Colonic mucosa (tissue), 4 donors: ENCODE data around the gene HS1BP3. TPM values are rescaled to one million over a fixed set of nuclear protein-coding genes. Genes with fewer than 3 reads are reported as not detected.

ENCODE experiments used
- DNase-seq: peaks from one replicate; pipeline ENCODE4 v3.0.0-alpha.2; 2020
- H3K27ac ChIP-seq: fragments of 200-600 bp; one replicate; pipeline ENCODE4 v1.8.0; 2021
- H3K27me3 ChIP-seq: fragments of 200-600 bp; one replicate; pipeline ENCODE4 v1.8.0; 2021
- H3K36me3 ChIP-seq: fragments of 200-600 bp; one replicate; pipeline ENCODE4 v1.8.0; 2021
- H3K4me1 ChIP-seq: fragments of 200-600 bp; one replicate; pipeline ENCODE4 v1.8.0; 2021; ENCODE audit warnings: mild to moderate bottlenecking
- H3K4me3 ChIP-seq: fragments of 200-600 bp; one replicate; pipeline ENCODE4 v1.8.0; 2021
- H3K9ac ChIP-seq, 2 donors: one replicate each; pipeline ENCODE4 v1.7.0; 2013; ENCODE audit warnings: control low read depth in 2 of 2, low read depth in 2 of 2, low read length in 2 of 2
- H3K9me3 ChIP-seq: fragments of 200-600 bp; one replicate; pipeline ENCODE4 v1.8.0; 2021
- CTCF ChIP-seq: fragments of 200-600 bp; IDR thresholded peaks from one replicate; pipeline ENCODE4 v1.8.0; 2022; ENCODE audit warnings: antibody characterized with exemption, mild to moderate bottlenecking
- intact Hi-C: fragments of 100-400 bp; cut with DNase I; formaldehyde crosslinking; loops from one replicate; pipeline ENCODE4 v1.14.1; 2022
- total RNA-seq, 2 donors: library from RNA; stranded (reverse); fragmentation: NEBNext Ultra II Directional in 1 of 2; extraction: Animal tissue kit (Norgen Biotek cat#: 25700) in 1 of 2; gene quantifications; one replicate each; pipeline ENCODE4 v1.2.1, GENCODE V29; 2021
- donor health status: healthy.
- donor health status: DM: no; HTN: no; CAD: no.
- donor health status: DM: no; HTN: no; CAD: no.

The HS1BP3 gene
- total RNA-seq, 2 donors from 2014 or later: 21.2 to 21.5 TPM

- intact Hi-C loops: no loop called here
- Histone ChIP-seq H3K36me3 (no peaks in the 10 kb centered on the region), H3K4me1 (peaks cover 10% of the 10 kb centered on the region), H3K4me3 (no peak overlapping the region), H3K9me3 (no peaks in the 10 kb centered on the region), H3K27me3 (no peaks in the 10 kb centered on the region), H3K27ac (no peak overlapping the region), H3K9ac (no peak overlapping the region)
- no peak for TF ChIP-seq CTCF
- no peak for DNase-seq
Measured at GRCh38 chr2:20652141-20652540, 1.2 kb upstream of the HS1BP3 start.

- no peaks in the 10 kb centered on the region for H3K9me3 ChIP-seq
- DNase-seq: no peak
- H3K27ac ChIP-seq: peak overlapping the region; percentile 78
- peaks cover 10% of the 10 kb centered on the region for H3K4me1 ChIP-seq
- H3K9ac ChIP-seq: peak overlapping the region; percentile 55 to 80
- no peaks in the 10 kb centered on the region for H3K27me3 ChIP-seq
- no peak for TF ChIP-seq CTCF
- no peaks in the 10 kb centered on the region for H3K36me3 ChIP-seq
- intact Hi-C loops: no loop called here
- peak overlapping the region; percentile 77 for H3K4me3 ChIP-seq
Measured at GRCh38 chr2:20651731-20652099, 817 bp upstream of the HS1BP3 start.

- peak overlapping the region; percentile 78 for H3K27ac ChIP-seq
- H3K9me3 ChIP-seq: no peaks in the 10 kb centered on the region
- peak overlapping the region; percentile 77 for H3K4me3 ChIP-seq
- no peak for TF ChIP-seq CTCF
- H3K27me3 ChIP-seq: no peaks in the 10 kb centered on the region
- H3K36me3 ChIP-seq: no peaks in the 10 kb centered on the region
- H3K4me1 ChIP-seq: peaks cover 10% of the 10 kb centered on the region
- H3K9ac ChIP-seq: peak overlapping the region; percentile 95
- peak; percentile 47 for DNase-seq
- intact Hi-C loops: no loop called here
Measured at GRCh38 chr2:20650393-20650876, 463 bp downstream of the HS1BP3 start.

- H3K27ac ChIP-seq: peak overlapping the region; percentile 78
- peak overlapping the region; percentile 95 for H3K9ac ChIP-seq
- DNase-seq: no peak
- H3K36me3 ChIP-seq: no peaks in the 10 kb centered on the region
- H3K4me1 ChIP-seq: peaks cover 10% of the 10 kb centered on the region
- intact Hi-C loops: no loop called here
- H3K27me3 ChIP-seq: no peaks in the 10 kb centered on the region
- TF ChIP-seq CTCF: no peak
- peak overlapping the region; percentile 77 for H3K4me3 ChIP-seq
- H3K9me3 ChIP-seq: no peaks in the 10 kb centered on the region
Measured at GRCh38 chr2:20649976-20650375, 922 bp downstream of the HS1BP3 start.

GRCh38 chr2:20649576-20649975, 1.3 kb downstream of the HS1BP3 start:
- H3K27me3 ChIP-seq: no peaks in the 10 kb centered on the region
- no peak for DNase-seq
- peak overlapping the region; percentile 77 for H3K4me3 ChIP-seq
- TF ChIP-seq CTCF: no peak
- peak overlapping the region in 1 of 2 donors; percentile 95 for H3K9ac ChIP-seq
- no peak overlapping the region for H3K27ac ChIP-seq
- no peaks in the 10 kb centered on the region for H3K9me3 ChIP-seq
- peaks cover 10% of the 10 kb centered on the region for H3K4me1 ChIP-seq
- no peaks in the 10 kb centered on the region for H3K36me3 ChIP-seq
- intact Hi-C loops: no loop called here
